ENCODE data around the gene SLC12A7. TPM values are rescaled to one million over a fixed set of nuclear protein-coding genes. Genes with fewer than 3 reads are reported as not detected.

SLC12A7 gene
- total and polyA plus RNA-seq, 9 donors, result 5.9 to 33.9 (median 23.0) TPM

DNA sequence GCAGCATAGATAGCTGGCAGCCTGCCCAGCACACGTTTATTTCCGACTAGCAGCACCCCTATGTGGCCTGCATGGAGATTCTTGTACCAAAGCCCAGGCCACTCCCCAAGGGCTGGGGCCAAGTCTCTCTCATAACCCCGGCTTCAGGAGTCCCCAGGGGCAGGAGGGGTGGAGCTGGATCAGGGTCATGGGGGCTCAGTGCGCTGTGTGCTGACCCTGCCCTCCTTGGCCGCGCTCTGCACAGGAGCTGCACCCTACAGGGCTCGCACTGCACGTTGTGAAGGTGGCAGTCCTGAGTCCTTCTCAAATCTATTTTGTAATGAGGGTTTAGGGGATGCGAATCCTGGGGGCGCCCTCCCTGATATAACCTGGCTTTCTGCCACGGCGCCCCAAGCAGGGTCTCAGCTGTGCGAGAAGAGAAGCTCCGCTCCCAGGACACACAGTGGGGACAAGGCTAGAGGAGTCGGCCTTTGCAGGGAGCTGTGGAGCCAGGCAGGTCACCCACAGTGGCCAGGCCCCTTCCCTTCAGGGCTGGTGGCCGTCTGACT, 74.7 kb downstream of the SLC12A7 start:
- DNase-seq, result peak in 1 of 5 donors; percentile 8
- 73 to 75% (median 73%) methylated on average over 16 of the region's 16 CpGs for WGBS, 3 donors
- Histone ChIP-seq H3K9me3 (no peaks in the 10 kb centered on the region), H3K4me1 (ENCODE audit: insufficient read depth) (no peaks in the 10 kb centered on the region), H3K27ac (no peak overlapping the region), H3K4me3 (no peak overlapping the region), H3K27me3 (no peaks in the 10 kb centered on the region), H3K36me3 (no peaks in the 10 kb centered on the region)
- intact Hi-C loops (cut with DNase I), result no loop called here
- TF ChIP-seq EP300 (IDR thresholded peaks at IDR 0.05) (no peak), POLR2A (IDR thresholded peaks at IDR 0.05) (no peak)
- TF ChIP-seq, protein P1, sequence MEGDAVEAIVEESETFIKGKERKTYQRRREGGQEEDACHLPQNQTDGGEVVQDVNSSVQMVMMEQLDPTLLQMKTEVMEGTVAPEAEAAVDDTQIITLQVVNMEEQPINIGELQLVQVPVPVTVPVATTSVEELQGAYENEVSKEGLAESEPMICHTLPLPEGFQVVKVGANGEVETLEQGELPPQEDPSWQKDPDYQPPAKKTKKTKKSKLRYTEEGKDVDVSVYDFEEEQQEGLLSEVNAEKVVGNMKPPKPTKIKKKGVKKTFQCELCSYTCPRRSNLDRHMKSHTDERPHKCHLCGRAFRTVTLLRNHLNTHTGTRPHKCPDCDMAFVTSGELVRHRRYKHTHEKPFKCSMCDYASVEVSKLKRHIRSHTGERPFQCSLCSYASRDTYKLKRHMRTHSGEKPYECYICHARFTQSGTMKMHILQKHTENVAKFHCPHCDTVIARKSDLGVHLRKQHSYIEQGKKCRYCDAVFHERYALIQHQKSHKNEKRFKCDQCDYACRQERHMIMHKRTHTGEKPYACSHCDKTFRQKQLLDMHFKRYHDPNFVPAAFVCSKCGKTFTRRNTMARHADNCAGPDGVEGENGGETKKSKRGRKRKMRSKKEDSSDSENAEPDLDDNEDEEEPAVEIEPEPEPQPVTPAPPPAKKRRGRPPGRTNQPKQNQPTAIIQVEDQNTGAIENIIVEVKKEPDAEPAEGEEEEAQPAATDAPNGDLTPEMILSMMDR (IDR thresholded peaks at IDR 0.05), result no peak

DNA sequence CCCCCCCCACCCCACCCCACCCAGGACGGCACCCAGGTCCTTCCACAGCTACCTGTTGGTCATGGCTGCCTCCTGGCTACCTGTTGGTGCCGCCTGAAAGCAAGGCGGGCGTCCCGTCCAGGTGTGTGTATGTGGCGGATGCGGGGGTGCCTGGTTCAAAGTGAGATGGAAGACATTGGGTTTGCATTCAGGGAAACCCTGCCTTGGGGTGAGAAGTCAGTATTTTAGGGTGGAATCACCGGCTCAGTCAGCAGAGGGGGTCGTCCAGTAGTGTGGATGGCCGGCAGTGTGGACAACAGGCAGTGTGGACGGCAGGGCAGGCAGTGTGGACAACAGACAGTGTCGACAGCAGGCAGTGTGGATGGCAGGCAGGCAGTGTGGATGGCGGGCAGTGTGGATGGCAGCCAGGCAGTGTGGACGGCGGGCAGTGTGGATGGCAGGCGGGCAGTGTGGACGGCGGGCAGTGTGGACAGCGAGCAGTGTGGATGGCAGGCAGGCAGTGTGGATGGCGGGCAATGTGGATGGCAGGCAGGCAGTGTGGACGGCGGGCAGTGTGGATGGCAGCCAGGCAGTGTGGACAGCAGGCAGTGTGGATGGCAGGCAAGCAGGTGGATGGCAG, 75.2 kb downstream of the SLC12A7 start:
- H3K9me3 ChIP-seq, result no peaks in the 10 kb centered on the region
- H3K4me1 ChIP-seq (ENCODE audit: insufficient read depth), result no peaks in the 10 kb centered on the region
- 87 to 90% (median 88%) methylated on average over 21 to 22 of the region's 22 CpGs for WGBS, 3 donors
- H3K27ac ChIP-seq, result no peak overlapping the region
- H3K36me3 ChIP-seq, result no peaks in the 10 kb centered on the region
- DNase-seq, result peak in 1 of 5 donors; percentile 7
- no peak overlapping the region for H3K4me3 ChIP-seq
- intact Hi-C loops (cut with DNase I), result no loop called here
- no peaks in the 10 kb centered on the region for H3K27me3 ChIP-seq
- TF ChIP-seq, protein P1 (IDR thresholded peaks at IDR 0.05), result no peak
- TF ChIP-seq POLR2A (IDR thresholded peaks at IDR 0.05) (no peak), EP300 (IDR thresholded peaks at IDR 0.05) (no peak)

DNA sequence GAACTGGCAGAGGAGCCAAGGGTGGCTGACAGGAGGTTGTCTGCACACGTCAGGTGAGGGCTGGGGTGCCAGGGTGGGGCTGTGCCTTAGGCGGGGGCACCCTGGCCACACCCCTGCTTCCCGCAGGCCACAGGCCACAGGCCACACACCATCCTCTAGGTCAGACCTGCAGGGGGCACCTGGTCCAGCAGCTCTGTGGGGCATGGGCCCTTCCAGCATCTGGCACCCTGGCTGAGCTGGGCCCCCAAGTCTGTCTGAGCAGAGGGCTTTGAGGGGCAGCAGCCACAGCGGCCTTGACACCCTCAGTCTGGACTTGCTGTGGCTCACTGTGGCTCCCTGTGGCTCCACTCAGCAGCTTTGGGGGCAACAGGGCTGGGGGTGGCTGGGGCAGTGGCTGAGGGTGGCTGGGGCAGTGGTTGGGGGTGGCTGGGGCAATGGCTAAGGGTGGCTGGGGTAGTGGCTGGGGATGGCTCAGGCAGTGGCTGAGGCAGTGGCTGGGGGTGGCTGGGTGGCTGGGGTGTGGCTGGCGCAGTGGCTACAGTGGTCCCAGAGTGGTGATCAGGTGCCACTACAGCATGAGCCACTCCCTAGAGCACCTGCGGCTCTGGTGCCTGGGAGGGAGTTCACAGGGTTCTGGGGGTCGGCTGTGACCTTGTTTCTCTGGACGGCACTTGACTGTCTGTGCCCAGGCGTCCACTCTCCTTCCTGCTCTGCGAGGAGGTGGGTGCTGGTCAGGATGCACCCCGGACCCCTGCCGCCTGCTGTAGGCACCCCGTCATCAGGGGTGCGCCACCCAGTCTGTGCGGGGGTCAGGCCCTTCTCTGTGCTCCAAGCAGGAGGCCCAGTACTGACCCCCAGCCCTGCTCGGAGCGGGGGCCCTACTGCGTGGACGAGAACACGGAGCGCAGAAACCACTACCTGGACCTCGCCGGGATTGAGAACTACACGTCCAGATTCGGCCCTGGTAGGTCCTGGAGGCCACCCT, 76.2 kb downstream of the SLC12A7 start:
- no peak overlapping the region for H3K4me3 ChIP-seq
- peak in 1 of 5 donors; percentile 14 for DNase-seq
- WGBS, 3 donors, result 88 to 94% (median 92%) methylated on average over 18 to 25 of the region's 25 CpGs

DNA sequence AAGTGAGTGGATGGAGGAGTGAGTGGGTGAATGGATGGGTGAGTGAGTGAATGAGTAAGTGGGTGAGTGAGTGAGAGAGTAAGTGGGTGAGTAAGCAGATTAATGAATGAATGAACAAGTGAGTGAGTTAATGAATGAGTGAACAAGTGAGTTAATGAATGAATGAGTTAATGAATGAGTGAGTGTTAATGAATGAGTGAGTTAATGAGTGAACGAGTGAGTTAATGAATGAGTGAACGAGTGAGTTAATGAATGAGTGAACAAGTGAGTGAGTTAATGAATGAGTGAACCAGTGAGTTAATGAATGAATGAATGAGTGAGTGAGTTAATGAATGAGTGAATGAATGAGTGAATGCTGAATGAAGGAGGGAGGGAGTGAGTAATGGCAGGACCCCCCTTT, 76.9 kb downstream of the SLC12A7 start:
- H3K27ac ChIP-seq, result no peak overlapping the region
- H3K4me3 ChIP-seq, result no peak overlapping the region

More for the DNA sequence above, 76.2 kb downstream of the SLC12A7 start:
- TF ChIP-seq, protein P1 (IDR thresholded peaks at IDR 0.05), result no peak
- TF ChIP-seq POLR2A (IDR thresholded peaks at IDR 0.05) (no peak), EP300 (IDR thresholded peaks at IDR 0.05) (no peak)
- H3K36me3 ChIP-seq, result no peaks in the 10 kb centered on the region
- no peaks in the 10 kb centered on the region for H3K4me1 ChIP-seq (ENCODE audit: insufficient read depth)
- H3K27ac ChIP-seq, result no peak overlapping the region
- H3K27me3 ChIP-seq, result no peaks in the 10 kb centered on the region
- intact Hi-C loops (cut with DNase I), result no loop called here
- no peaks in the 10 kb centered on the region for H3K9me3 ChIP-seq

More for the DNA sequence above, 76.9 kb downstream of the SLC12A7 start:
- H3K9me3 ChIP-seq, result no peaks in the 10 kb centered on the region
- H3K4me1 ChIP-seq (ENCODE audit: insufficient read depth), result no peaks in the 10 kb centered on the region
- 91 to 94% (median 93%) methylated on average over 2 of the region's 2 CpGs for WGBS, 3 donors
- no peaks in the 10 kb centered on the region for H3K27me3 ChIP-seq
- H3K36me3 ChIP-seq, result no peaks in the 10 kb centered on the region
- no peak for DNase-seq
- intact Hi-C loops (cut with DNase I), result no loop called here
- TF ChIP-seq, protein P1 (IDR thresholded peaks at IDR 0.05), result no peak
- TF ChIP-seq POLR2A (IDR thresholded peaks at IDR 0.05), result no peak
- TF ChIP-seq EP300 (IDR thresholded peaks at IDR 0.05), result no peak

All from ovary (tissue), 9 donors.